Measurements from ENCODE around the gene KTN1.

The KTN1 gene

DNA sequence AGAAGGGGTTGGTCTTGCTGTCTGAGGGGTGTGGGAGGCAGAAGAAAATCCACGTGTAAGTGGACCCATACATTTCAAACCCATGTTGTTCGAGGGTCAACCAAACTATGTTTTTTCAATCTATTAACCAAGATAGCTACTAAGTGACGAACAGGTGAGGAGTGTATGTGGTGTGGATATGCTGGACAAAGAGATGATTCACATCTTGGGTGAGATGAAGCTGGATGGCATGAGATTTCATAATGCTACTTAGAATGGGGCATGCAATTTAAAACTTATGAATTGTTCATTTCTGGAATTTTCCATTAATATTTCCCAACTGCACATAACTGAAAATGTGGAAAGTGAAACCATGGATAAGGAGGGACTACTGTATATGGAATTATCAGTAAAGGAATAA, 17.9 kb upstream of the KTN1 start:
- CTCF ChIA-PET: no interaction called here
- TF ChIP-seq NFRKB (IDR thresholded peaks at IDR 0.05): no peak
- TF ChIP-seq LEF1 (IDR thresholded peaks at IDR 0.05; ENCODE audit: borderline replicate concordance): no peak
- TF ChIP-seq HDGF (IDR thresholded peaks at IDR 0.05; ENCODE audit: borderline replicate concordance): no peak
- no peak for DNase-seq (ENCODE audit: extremely low spot score)
- POLR2A ChIA-PET: no interaction called here

DNA sequence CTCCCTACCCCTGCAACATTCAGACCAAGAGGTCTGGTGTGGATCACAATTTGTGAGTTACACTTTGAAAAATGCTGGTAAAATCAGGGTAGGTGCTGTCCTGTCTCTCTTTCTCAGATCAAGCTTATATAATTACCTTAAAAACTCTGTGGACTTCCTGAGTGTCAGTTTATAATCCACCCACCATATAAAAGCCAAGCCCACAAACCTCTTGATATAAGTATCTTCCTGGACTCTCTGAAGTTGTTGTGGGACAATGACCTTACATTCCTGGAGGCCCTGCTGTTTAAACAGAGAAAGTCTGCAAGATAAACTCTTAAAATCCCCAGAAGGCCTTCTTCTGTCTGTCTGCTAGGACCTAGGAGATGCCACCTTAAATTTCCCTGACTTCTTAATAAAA, 11.4 kb upstream of the KTN1 start:
- TF ChIP-seq PKNOX1 (IDR thresholded peaks at IDR 0.05): no peak
- TF ChIP-seq SUZ12 (IDR thresholded peaks at IDR 0.05): no peak
- no peak for TF ChIP-seq ARNT (IDR thresholded peaks at IDR 0.05)
- TF ChIP-seq FOXA1 (IDR thresholded peaks at IDR 0.05): no peak
- no peak for TF ChIP-seq NFRKB (IDR thresholded peaks at IDR 0.05)
- TF ChIP-seq LEF1 (IDR thresholded peaks at IDR 0.05; ENCODE audit: borderline replicate concordance): no peak
- DNase-seq (ENCODE audit: extremely low spot score): no peak
- ChIA-PET CTCF (no interaction called here), POLR2A (no interaction called here)

- CTCF ChIA-PET: interaction anchor here (0.9 kb wide), 1 partner anchor 13 kb away, joined by 3 read pairs; no protein-coding TSS in a partner anchor
- no peak for DNase-seq (ENCODE audit: extremely low spot score)
- POLR2A ChIA-PET: no interaction called here
- TF ChIP-seq HDGF (IDR thresholded peaks at IDR 0.05; ENCODE audit: borderline replicate concordance) (no peak), SUZ12 (IDR thresholded peaks at IDR 0.05) (no peak), FOXM1 (IDR thresholded peaks at IDR 0.05; ENCODE audit: borderline replicate concordance) (no peak), ELF4 (IDR thresholded peaks at IDR 0.05) (no peak), NFRKB (IDR thresholded peaks at IDR 0.05) (no peak), CTBP1 (IDR thresholded peaks at IDR 0.05; ENCODE audit: borderline replicate concordance) (no peak), TARDBP (IDR thresholded peaks at IDR 0.05) (no peak), SP1 (IDR thresholded peaks at IDR 0.05) (no peak)
Observed at GRCh38 chr14:55571125-55571889, 8.7 kb upstream of the KTN1 start.

GRCh38 chr14:55572578-55572977, 7.4 kb upstream of the KTN1 start:
- ChIA-PET CTCF (no interaction called here), POLR2A (no interaction called here)
- no peak for TF ChIP-seq TARDBP (IDR thresholded peaks at IDR 0.05)
- TF ChIP-seq BHLHE40 (IDR thresholded peaks at IDR 0.05; ENCODE audit: borderline replicate concordance): no peak
- no peak for TF ChIP-seq CTBP1 (IDR thresholded peaks at IDR 0.05; ENCODE audit: borderline replicate concordance)
- TF ChIP-seq FOXM1 (IDR thresholded peaks at IDR 0.05; ENCODE audit: borderline replicate concordance): no peak
- no peak for TF ChIP-seq FOXK2 (IDR thresholded peaks at IDR 0.05)
- TF ChIP-seq FOXA1 (IDR thresholded peaks at IDR 0.05): no peak
- no peak for TF ChIP-seq PKNOX1 (IDR thresholded peaks at IDR 0.05)
- no peak for TF ChIP-seq LEF1 (IDR thresholded peaks at IDR 0.05; ENCODE audit: borderline replicate concordance)
- TF ChIP-seq ELF4 (IDR thresholded peaks at IDR 0.05): no peak
- no peak for TF ChIP-seq NFRKB (IDR thresholded peaks at IDR 0.05)
- TF ChIP-seq L3MBTL2 (conservative IDR thresholded peaks at IDR 0.05): no peak
- DNase-seq (ENCODE audit: extremely low spot score): no peak

GRCh38 chr14:55574988-55575387, 5.0 kb upstream of the KTN1 start:
- POLR2A ChIA-PET: no interaction called here
- CTCF ChIA-PET: no interaction called here
- TF ChIP-seq SP1 (IDR thresholded peaks at IDR 0.05) (no peak), SUZ12 (IDR thresholded peaks at IDR 0.05) (no peak), PKNOX1 (IDR thresholded peaks at IDR 0.05) (no peak), ARNT (IDR thresholded peaks at IDR 0.05) (no peak), FOXK2 (IDR thresholded peaks at IDR 0.05) (no peak), ZNF384 (IDR thresholded peaks at IDR 0.05) (no peak), LEF1 (IDR thresholded peaks at IDR 0.05; ENCODE audit: borderline replicate concordance) (no peak), FOXA1 (IDR thresholded peaks at IDR 0.05) (no peak), L3MBTL2 (conservative IDR thresholded peaks at IDR 0.05) (no peak)
- DNase-seq (ENCODE audit: extremely low spot score): no peak

- TF ChIP-seq ZNF384 (IDR thresholded peaks at IDR 0.05): no peak
- TF ChIP-seq ELF4 (IDR thresholded peaks at IDR 0.05): no peak
- CTCF ChIA-PET: no interaction called here
- no peak for DNase-seq (ENCODE audit: extremely low spot score)
- POLR2A ChIA-PET: no interaction called here
Observed at GRCh38 chr14:55577229-55577628, 2.8 kb upstream of the KTN1 start.

DNA sequence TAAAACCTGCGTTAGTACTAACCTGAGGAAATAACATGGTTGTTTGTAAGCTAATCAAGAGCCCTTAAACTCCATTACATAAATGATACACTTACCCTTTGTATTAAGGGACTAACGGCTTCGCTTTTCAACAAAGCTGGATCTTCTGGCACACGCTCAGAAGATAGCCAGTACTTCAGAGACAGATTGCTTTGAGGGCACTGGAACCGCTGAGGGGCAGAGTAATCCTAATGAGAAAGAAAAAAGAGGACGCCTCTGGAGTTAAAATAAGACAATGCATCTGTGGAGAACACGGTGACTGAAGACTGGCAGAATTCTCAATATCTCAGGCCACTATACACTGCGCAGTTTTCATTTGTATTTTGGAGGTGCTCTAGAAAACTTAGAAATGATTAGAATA, 1.5 kb upstream of the KTN1 start:
- ChIA-PET POLR2A (no interaction called here), CTCF (no interaction called here)
- DNase-seq (ENCODE audit: extremely low spot score): no peak
- TF ChIP-seq HDGF (IDR thresholded peaks at IDR 0.05; ENCODE audit: borderline replicate concordance) (no peak), LEF1 (IDR thresholded peaks at IDR 0.05; ENCODE audit: borderline replicate concordance) (no peak), SP1 (IDR thresholded peaks at IDR 0.05) (no peak), NFRKB (IDR thresholded peaks at IDR 0.05) (no peak)

Data from HEK293T (cell line).